ENCODE results near the gene PBX4.

GRCh38 chr19:19526581-19527370, 91.7 kb downstream of the PBX4 start:
- TF ChIP-seq CTCF (IDR thresholded peaks at IDR 0.05; ENCODE audit: low read depth, low read length) (no peak), POLR2A (IDR thresholded peaks at IDR 0.05; ENCODE audit: extremely low read depth, insufficient read length) (no peak)

All from NB4 (cell line).